HepG2 (cell line): ENCODE data around the gene KDM2B. TPM values are rescaled to one million over a fixed set of nuclear protein-coding genes. Genes with fewer than 3 reads are reported as not detected.

Source experiments
- ATAC-seq: fragments of 200-7000 bp; cut with Tn5 transposase; 3 replicates; pipeline ENCODE4 v1.9.1; 2020; ENCODE audit warnings: mild to moderate bottlenecking, moderate library complexity
- BruUV-seq: library from RNA; stranded (reverse); fragments of 400-500 nt; replicated peaks from 2 replicates; lab custom pipeline; 2021; lab: Mats Ljungman, UMichigan
- CTCF ChIA-PET: fragments of 300-600 bp; formaldehyde crosslinking; extraction: SDS; loops from one replicate; lab custom pipeline; 2021; ENCODE audit warnings: low total read pairs, inconsistent platforms, low intra/inter-chr PET ratio; lab: Yijun Ruan, JAX
- POLR2A ChIA-PET: fragments of 350-600 bp; sonication (Branson Sonifier 250); formaldehyde crosslinking; loops from one replicate; lab custom pipeline; 2020; ENCODE audit warnings: antibody characterized with exemption, inconsistent platforms; lab: Yijun Ruan, JAX
- DNase-seq: peaks from one replicate; pipeline ENCODE4 v3.0.0-alpha.2; 2015; ENCODE audit warnings: low spot score
- FAIRE-seq: peaks from 3 replicates; lab custom pipeline; 2011; peaks lifted over from hg19 to GRCh38; lab: Jason Lieb, UNC
- H2AFZ ChIP-seq: one replicate; pipeline ENCODE4 v1.6.1; 2011; ENCODE audit warnings: low read length, inconsistent platforms
- H3K27ac ChIP-seq: fragments of 300-600 bp; 3 replicates; pipeline ENCODE4 v1.8.0; 2011; ENCODE audit warnings: mixed run types, mild to moderate bottlenecking, mixed read lengths, low read length, inconsistent platforms; ENCODE audit not compliant: insufficient read depth; ENCODE audit errors: extremely low read length
- H3K27me3 ChIP-seq, 2 experiments: fragments of 200-600 bp in 1 of 2; 2 replicates in 1 of 2; 3 replicates in 1 of 2; pipeline versions ENCODE4 v1.6.0 to v1.8.0; 2011; ENCODE audit warnings: low read length in 2 of 2, mild to moderate bottlenecking in 2 of 2, moderate library complexity in 2 of 2, inconsistent platforms in 1 of 2; ENCODE audit not compliant: insufficient read depth in 2 of 2, control insufficient read depth in 1 of 2
- H3K36me3 ChIP-seq, 2 experiments: fragments of 200-600 bp in 1 of 2; replicated peaks in 1 of 2; 2 replicates in 1 of 2; 3 replicates in 1 of 2; pipeline versions ENCODE4 v1.5.1 to v1.8.0; 2011; ENCODE audit warnings: low read length in 2 of 2, inconsistent platforms in 1 of 2; ENCODE audit not compliant: insufficient read depth in 2 of 2, control insufficient read depth in 1 of 2
- H3K4me1 ChIP-seq: 2 replicates; pipeline ENCODE4 v1.5.1; 2012; ENCODE audit warnings: low read length, inconsistent platforms; ENCODE audit not compliant: insufficient read depth
- H3K4me2 ChIP-seq: 2 replicates; pipeline ENCODE4 v1.6.0; 2011; ENCODE audit warnings: low read depth, low read length, inconsistent platforms
- H3K4me3 ChIP-seq, 3 experiments: fragments of 200-600 bp in 1 of 3; sonication (generic), shearing (Covaris generic) in 1 of 3; replicated peaks in 1 of 3; 2 replicates each; pipeline ENCODE4 v1.5.1; 2011 to 2016; ENCODE audit warnings: low read length in 3 of 3, inconsistent platforms in 2 of 3, low read depth in 2 of 3, mild to moderate bottlenecking in 2 of 3, control low read depth in 1 of 3, mixed read lengths in 1 of 3; ENCODE audit not compliant: insufficient read depth in 1 of 3
- H3K79me2 ChIP-seq: one replicate; pipeline ENCODE4 v1.6.1; 2011; ENCODE audit warnings: low read length, inconsistent platforms; ENCODE audit not compliant: insufficient read depth
- H3K9ac ChIP-seq: 2 replicates; pipeline ENCODE4 v1.6.0; 2011; ENCODE audit warnings: mild to moderate bottlenecking, low read depth, low read length, inconsistent platforms; ENCODE audit not compliant: insufficient read depth
- H3K9me3 ChIP-seq: 2 replicates; pipeline ENCODE4 v1.5.1; 2012; ENCODE audit warnings: mild to moderate bottlenecking, low read length
- H4K20me1 ChIP-seq: 2 replicates; pipeline ENCODE4 v1.6.0; 2011; ENCODE audit warnings: inconsistent platforms, mild to moderate bottlenecking, low read length, moderate library complexity; ENCODE audit not compliant: insufficient read depth
- DMAP1 ChIP-seq: IDR thresholded peaks from 2 replicates; pipeline ENCODE4 v1.6.1; 2016
- HIVEP1 ChIP-seq: sonication (generic); formaldehyde crosslinking; IDR thresholded peaks from 2 replicates; pipeline ENCODE4 v1.4.0; 2020; ENCODE audit warnings: mild to moderate bottlenecking, missing genetic modification reagents
- KLF6 ChIP-seq: IDR thresholded peaks from 2 replicates; pipeline ENCODE4 v1.8.0; 2016; ENCODE audit warnings: missing biosample characterization, missing genetic modification reagents
- MTF2 ChIP-seq: sonication (generic); formaldehyde crosslinking; IDR thresholded peaks from 2 replicates; pipeline ENCODE4 v1.5.0; 2020; ENCODE audit warnings: missing genetic modification reagents, borderline replicate concordance
- RAD21 ChIP-seq: fragments of 450-650 bp; formaldehyde crosslinking; IDR thresholded peaks from 2 replicates; pipeline ENCODE4 v1.5.0; 2020; ENCODE audit warnings: mild to moderate bottlenecking
- SAFB2 ChIP-seq: sonication (generic); formaldehyde crosslinking; IDR thresholded peaks from 2 replicates; pipeline ENCODE4 v1.5.1; 2020; ENCODE audit warnings: missing genetic modification reagents, low read depth, mild to moderate bottlenecking, borderline replicate concordance
- STAG1 ChIP-seq: sonication (generic); formaldehyde crosslinking; IDR thresholded peaks from 2 replicates; pipeline ENCODE4 v1.4.0; 2020; ENCODE audit warnings: missing genetic modification reagents
- TBP ChIP-seq: sonication (generic); formaldehyde crosslinking; IDR thresholded peaks from 2 replicates; pipeline ENCODE4 v1.5.0; 2020; ENCODE audit warnings: missing genetic modification reagents
- ZNF616 ChIP-seq: sonication (generic); formaldehyde crosslinking; IDR thresholded peaks from 2 replicates; pipeline ENCODE4 v1.5.0; 2020; ENCODE audit warnings: low read depth, mild to moderate bottlenecking, missing genetic modification reagents
- WGBS: methylation state at CpG from one replicate; pipeline ENCODE4 v1.1.6; 2017; ENCODE audit warnings: low lambda C conversion rate; 5-methylcytosine and 5-hydroxymethylcytosine counted together
- in situ Hi-C: cut with HindIII; loops from 2 replicates; pipeline ENCODE4 v1.10.0; 2017; ENCODE audit warnings: low pct_unique_long_range_greater_than_20kb; ENCODE audit not compliant: extremely low pct_ligation_motif_present
- intact Hi-C: fragments of 100-400 bp; cut with micrococcal nuclease; formaldehyde crosslinking; loops from one replicate; pipeline ENCODE4 v1.10.0; 2022; ENCODE audit not compliant: unreplicated experiment
- polyA plus RNA-seq, 8 experiments: library from polyadenylated mRNA; depleted of rRNA in 3 of 8; stranded (reverse) in 7 of 8; unstranded in 1 of 8; fragments of >200 nt; fragmentation: Illumina TruSeq in 4 of 8; extraction: Trizol in 4 of 8; gene quantifications; 2 replicates each; pipeline versions ENCODE4 v1.2.1 to v1.2.3, GENCODE V29; 2011 to 2016; ENCODE audit warnings: low read depth in 4 of 8, missing spikeins in 1 of 8, mixed read lengths in 1 of 8; ENCODE audit not compliant: insufficient read depth in 1 of 8
- total RNA-seq, 5 experiments: library from RNA; depleted of rRNA; stranded (reverse); fragments of >200 nt; fragmentation: Illumina TruSeq; extraction: Trizol; gene quantifications; 2 replicates each; pipeline ENCODE4 v1.2.3, GENCODE V29; 2016; ENCODE audit warnings: low read depth in 1 of 5
- TF ChIP-seq, protein P1 (sequence below): IDR thresholded peaks from 2 replicates; pipeline ENCODE4 v1.6.1; 2016

KDM2B gene
- total and polyA plus RNA-seq, 2 of the 13 experiments (the other 11 are each of a cell fraction or from before 2014, with no cell fraction given), result 17.5 to 26.1 TPM

DNA sequence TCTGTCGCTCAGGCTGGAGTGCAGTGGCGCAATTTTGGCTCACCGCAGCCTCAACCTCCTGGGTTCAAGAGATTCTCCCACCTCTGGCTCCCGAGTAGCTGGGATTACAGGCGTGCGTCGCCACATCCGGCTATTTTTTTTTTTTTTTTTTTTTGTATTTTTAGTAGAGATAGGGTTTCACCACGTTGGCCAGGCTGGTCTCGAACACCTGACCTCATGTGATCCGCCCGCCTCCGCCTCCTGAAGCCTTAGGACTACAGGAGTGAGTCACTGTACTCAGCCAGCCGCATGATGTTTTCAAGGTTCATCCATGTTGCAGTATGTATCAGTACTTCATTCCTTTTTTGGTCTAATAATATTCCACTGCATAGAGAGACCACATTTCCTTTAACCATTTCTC lies 183.3 kb downstream of the KDM2B start (continued):
- TF ChIP-seq DMAP1 (CRISPR knock-in tag), result no peak
- no peak for TF ChIP-seq KLF6 (CRISPR knock-in tag)

DNA sequence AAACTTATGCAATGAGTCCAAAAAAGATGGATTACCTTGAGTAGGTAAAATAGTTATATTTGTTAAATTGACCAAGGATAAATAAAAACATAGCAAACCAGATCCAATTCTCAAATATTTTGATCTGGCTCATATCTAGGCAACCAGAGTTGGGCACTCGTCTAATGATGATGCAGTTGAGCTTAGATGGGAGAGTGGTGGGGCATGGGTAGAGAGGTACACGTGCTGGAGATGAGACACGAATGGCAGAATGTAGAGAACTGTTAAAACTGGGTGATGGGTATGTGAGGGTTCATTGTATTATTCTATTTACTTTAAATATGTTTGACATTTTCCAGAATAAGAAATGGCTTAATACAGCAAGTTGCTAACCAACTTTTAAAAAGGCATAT lies 188.5 kb downstream of the KDM2B start:
- POLR2A ChIA-PET, result interaction anchor here (0.8 to 1.7 kb wide), 2 partner anchors 8 to 15 kb away, joined by 3 to 9 read pairs; partner anchors contain the start of gene RNF34
- BruUV-seq, result no TSS peak

More for the DNA sequence above, 188.5 kb downstream of the KDM2B start:
- Histone ChIP-seq H3K79me2 (no peaks in the 10 kb centered on the region), H2AFZ (no peak overlapping the region), H4K20me1 (no peaks in the 10 kb centered on the region), H3K9ac (no peak overlapping the region), H3K36me3 (no peaks in the 10 kb centered on the region), H3K4me3 (no peak overlapping the region), H3K27me3 (no peaks in the 10 kb centered on the region), H3K4me1 (peaks cover 15% of the 10 kb centered on the region), H3K4me2 (no peak overlapping the region), H3K27ac (no peak overlapping the region), H3K9me3 (no peaks in the 10 kb centered on the region)
- in situ Hi-C loops, result no loop called here
- CTCF ChIA-PET, result no interaction called here
- 91% methylated on average over 3 of the region's 3 CpGs for WGBS
- TF ChIP-seq, protein P1, sequence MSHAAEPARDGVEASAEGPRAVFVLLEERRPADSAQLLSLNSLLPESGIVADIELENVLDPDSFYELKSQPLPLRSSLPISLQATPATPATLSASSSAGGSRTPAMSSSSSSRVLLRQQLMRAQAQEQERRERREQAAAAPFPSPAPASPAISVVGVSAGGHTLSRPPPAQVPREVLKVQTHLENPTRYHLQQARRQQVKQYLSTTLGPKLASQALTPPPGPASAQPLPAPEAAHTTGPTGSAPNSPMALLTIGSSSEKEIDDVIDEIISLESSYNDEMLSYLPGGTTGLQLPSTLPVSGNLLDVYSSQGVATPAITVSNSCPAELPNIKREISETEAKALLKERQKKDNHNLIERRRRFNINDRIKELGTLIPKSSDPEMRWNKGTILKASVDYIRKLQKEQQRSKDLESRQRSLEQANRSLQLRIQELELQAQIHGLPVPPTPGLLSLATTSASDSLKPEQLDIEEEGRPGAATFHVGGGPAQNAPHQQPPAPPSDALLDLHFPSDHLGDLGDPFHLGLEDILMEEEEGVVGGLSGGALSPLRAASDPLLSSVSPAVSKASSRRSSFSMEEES (CRISPR knock-in tag), result no peak
- TF ChIP-seq ZNF616 (CRISPR knock-in tag) (no peak), HIVEP1 (CRISPR knock-in tag) (no peak), TBP (CRISPR knock-in tag) (no peak), SAFB2 (CRISPR knock-in tag) (no peak), STAG1 (CRISPR knock-in tag) (no peak), RAD21 (CRISPR knock-in tag) (no peak), MTF2 (CRISPR knock-in tag) (no peak)
- ATAC-seq (no peak), DNase-seq (no peak), FAIRE-seq (no peak)
- intact Hi-C loops, result no loop called here
